Stimulated activated CD8-positive, alpha-beta memory T cell treated with anti-CD3 and anti-CD28 coated beads, Interleukin-7, amount 100 ng/mL, for 48 hours (primary cell): ENCODE measurements around the gene POU3F2.

Experiments
- DNase-seq, 2 donors: peaks; one replicate each; pipeline ENCODE4 v3.0.0-alpha.2; 2020; ENCODE audit warnings: low read depth in 1 of 2; ENCODE audit errors: extremely low read depth in 1 of 2

Gene POU3F2

GRCh38 chr6:98830146-98830545 is 4.2 kb upstream of the POU3F2 start:
- no peak for DNase-seq

- no peak for DNase-seq
These were observed 3.1 kb upstream of the POU3F2 start for GRCh38 chr6:98831057-98831958.

- DNase-seq = no peak
These were observed 2.5 kb upstream of the POU3F2 start for GRCh38 chr6:98831959-98832283.

- no peak for DNase-seq
These were observed 1.9 kb upstream of the POU3F2 start for GRCh38 chr6:98832284-98833056.

- DNase-seq = no peak
These were observed 1.4 kb upstream of the POU3F2 start for GRCh38 chr6:98833057-98833306.

- DNase-seq = no peak
These were observed 891 bp upstream of the POU3F2 start for GRCh38 chr6:98833307-98834059.

GRCh38 chr6:98835149-98836024 is 1.0 kb downstream of the POU3F2 start:
- no peak for DNase-seq

GRCh38 chr6:98836025-98836961 is 1.9 kb downstream of the POU3F2 start:
- DNase-seq = no peak

- no peak for DNase-seq
These were observed 2.9 kb downstream of the POU3F2 start for GRCh38 chr6:98836962-98837944.

- DNase-seq = no peak
These were observed 3.7 kb downstream of the POU3F2 start for GRCh38 chr6:98838032-98838431.

GRCh38 chr6:98838975-98839374 is 4.6 kb downstream of the POU3F2 start:
- DNase-seq = no peak

- no peak for DNase-seq
These were observed 5.5 kb downstream of the POU3F2 start for GRCh38 chr6:98839781-98840361.

- DNase-seq = no peak
These were observed 6.0 kb downstream of the POU3F2 start for GRCh38 chr6:98840385-98840784.

- DNase-seq = no peak
These were observed 6.7 kb downstream of the POU3F2 start for GRCh38 chr6:98840996-98841513.

- no peak for DNase-seq
These were observed 7.4 kb downstream of the POU3F2 start for GRCh38 chr6:98841621-98842341.

- DNase-seq = no peak
These were observed 8.2 kb downstream of the POU3F2 start for GRCh38 chr6:98842342-98843180.
